ENCODE data around the gene RBM20. TPM values are rescaled to one million over a fixed set of nuclear protein-coding genes. Genes with fewer than 3 reads are reported as not detected.

The RBM20 gene
- total RNA-seq, 1 donor from 2014 or later = 0.32 TPM

DNA sequence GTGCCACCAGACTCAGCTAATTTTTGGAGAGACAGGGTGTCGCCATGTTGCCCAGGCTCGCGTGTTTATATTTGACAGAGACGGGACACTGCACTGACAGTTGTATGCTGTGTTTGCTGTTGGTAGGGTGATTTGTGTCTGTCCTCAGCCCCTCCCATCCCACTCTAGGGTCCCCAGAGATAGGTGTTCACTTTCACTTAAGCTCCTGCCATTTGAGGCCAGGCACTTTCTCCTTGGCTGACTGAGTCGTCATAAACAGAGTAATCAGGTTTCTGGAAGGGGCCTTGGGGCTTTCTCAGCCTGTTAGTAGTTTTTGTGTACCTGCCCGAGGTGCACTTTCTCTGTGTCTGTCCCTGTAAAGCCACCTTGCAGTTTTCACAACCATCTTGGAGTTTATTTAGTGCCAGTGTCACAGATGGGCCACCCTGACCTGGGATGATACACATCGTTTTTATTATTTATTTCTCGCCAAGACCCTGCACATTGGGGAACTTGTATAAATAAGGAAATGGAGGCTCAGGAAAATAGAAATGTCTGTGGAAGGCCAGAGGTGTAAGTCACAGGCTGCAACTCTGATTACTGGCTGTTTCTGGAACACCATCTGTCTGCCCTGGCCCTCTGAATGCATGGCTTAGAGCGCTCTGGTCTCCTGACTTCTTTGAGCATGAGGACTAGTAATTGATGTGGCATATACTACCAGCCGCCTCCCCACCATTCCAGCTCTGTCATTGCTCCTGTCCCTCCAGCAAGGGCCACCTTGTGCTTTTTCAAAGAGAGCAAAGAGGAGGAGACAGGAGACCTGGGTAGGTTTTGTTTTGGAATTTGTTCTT is 145.7 kb downstream of the RBM20 start:
- Histone ChIP-seq H3F3A (ENCODE audit: low read depth) (peaks cover 11% of the 10 kb centered on the region), H3K4me2 (no peak overlapping the region), H3K27ac (no peak overlapping the region), H3K79me2 (ENCODE audit: low read depth) (no peaks in the 10 kb centered on the region), H3K27me3 (no peaks in the 10 kb centered on the region), H3K9ac (no peak overlapping the region), H3K9me3 (ENCODE audit: low read depth) (no peaks in the 10 kb centered on the region), H3K36me3 (no peaks in the 10 kb centered on the region), H2AFZ (replicated peaks) (no peak overlapping the region), H3K4me3 (no peak overlapping the region), H3K4me1 (peaks cover 33% of the 10 kb centered on the region), H4K20me1 (ENCODE audit: low read depth) (no peaks in the 10 kb centered on the region)
- Mint-ChIP-seq H3K4me3 (no peak overlapping the region), H3K27me3 (ENCODE audit: insufficient read depth, low read depth) (peaks cover 9% of the 10 kb centered on the region), H3K9me3 (no peaks in the 10 kb centered on the region), H3K36me3 (no peaks in the 10 kb centered on the region), H3K27ac (no peak overlapping the region), H3K4me1 (peaks cover 31% of the 10 kb centered on the region)
- DNase-seq (ENCODE audit: low spot score) = no peak
- TF ChIP-seq EZH2 (IDR thresholded peaks at IDR 0.05) (no peak), EZH2phosphoT487 (IDR thresholded peaks at IDR 0.05) (no peak)
- TF ChIP-seq, protein P1, sequence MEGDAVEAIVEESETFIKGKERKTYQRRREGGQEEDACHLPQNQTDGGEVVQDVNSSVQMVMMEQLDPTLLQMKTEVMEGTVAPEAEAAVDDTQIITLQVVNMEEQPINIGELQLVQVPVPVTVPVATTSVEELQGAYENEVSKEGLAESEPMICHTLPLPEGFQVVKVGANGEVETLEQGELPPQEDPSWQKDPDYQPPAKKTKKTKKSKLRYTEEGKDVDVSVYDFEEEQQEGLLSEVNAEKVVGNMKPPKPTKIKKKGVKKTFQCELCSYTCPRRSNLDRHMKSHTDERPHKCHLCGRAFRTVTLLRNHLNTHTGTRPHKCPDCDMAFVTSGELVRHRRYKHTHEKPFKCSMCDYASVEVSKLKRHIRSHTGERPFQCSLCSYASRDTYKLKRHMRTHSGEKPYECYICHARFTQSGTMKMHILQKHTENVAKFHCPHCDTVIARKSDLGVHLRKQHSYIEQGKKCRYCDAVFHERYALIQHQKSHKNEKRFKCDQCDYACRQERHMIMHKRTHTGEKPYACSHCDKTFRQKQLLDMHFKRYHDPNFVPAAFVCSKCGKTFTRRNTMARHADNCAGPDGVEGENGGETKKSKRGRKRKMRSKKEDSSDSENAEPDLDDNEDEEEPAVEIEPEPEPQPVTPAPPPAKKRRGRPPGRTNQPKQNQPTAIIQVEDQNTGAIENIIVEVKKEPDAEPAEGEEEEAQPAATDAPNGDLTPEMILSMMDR (IDR thresholded peaks at IDR 0.05) = no peak

DNA sequence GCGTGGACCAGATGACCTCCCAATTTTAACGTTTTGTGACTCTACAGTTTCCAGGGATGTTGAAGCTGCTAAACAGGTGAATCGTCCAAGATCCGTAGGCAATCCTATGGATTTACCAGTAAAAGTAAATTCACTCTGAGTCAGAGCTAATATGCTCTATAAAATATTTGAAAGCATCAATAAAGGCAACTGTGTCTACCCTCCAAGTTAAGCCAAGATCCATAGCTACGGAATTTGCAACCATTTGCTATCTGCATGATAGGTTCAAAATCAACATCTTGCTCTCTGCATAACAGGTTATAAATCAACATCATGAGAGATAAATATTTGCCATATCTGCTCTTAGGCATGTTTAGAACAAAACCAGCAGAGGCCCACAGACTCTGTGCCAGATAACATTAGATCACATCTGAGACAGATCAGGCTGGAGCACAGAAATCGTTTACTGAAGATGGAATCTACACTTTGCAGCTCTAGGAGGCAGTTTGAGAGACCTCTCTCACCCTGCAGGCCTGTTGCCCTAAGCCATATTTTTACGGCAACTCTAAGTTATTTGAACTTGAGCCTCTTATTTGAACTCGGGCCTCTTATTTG is 146.9 kb downstream of the RBM20 start:
- Mint-ChIP-seq H3K27me3 (ENCODE audit: insufficient read depth, low read depth) (peaks cover 9% of the 10 kb centered on the region), H3K9me3 (no peaks in the 10 kb centered on the region), H3K4me1 (peaks cover 38% of the 10 kb centered on the region), H3K27ac (no peak overlapping the region), H3K4me3 (no peak overlapping the region), H3K36me3 (no peaks in the 10 kb centered on the region)
- Histone ChIP-seq H3K4me1 (peaks cover 40% of the 10 kb centered on the region), H3K4me2 (no peak overlapping the region), H3K79me2 (ENCODE audit: low read depth) (no peaks in the 10 kb centered on the region), H3K4me3 (no peak overlapping the region), H3K9ac (no peak overlapping the region), H3K27me3 (no peaks in the 10 kb centered on the region), H2AFZ (replicated peaks) (no peak overlapping the region), H4K20me1 (ENCODE audit: low read depth) (no peaks in the 10 kb centered on the region), H3K36me3 (no peaks in the 10 kb centered on the region), H3F3A (ENCODE audit: low read depth) (peaks cover 21% of the 10 kb centered on the region), H3K27ac (no peak overlapping the region), H3K9me3 (ENCODE audit: low read depth) (no peaks in the 10 kb centered on the region)
- no peak for DNase-seq (ENCODE audit: low spot score)
- no peak for TF ChIP-seq EZH2 (IDR thresholded peaks at IDR 0.05)
- TF ChIP-seq, protein P1 (IDR thresholded peaks at IDR 0.05) = no peak
- no peak for TF ChIP-seq EZH2phosphoT487 (IDR thresholded peaks at IDR 0.05)

DNA sequence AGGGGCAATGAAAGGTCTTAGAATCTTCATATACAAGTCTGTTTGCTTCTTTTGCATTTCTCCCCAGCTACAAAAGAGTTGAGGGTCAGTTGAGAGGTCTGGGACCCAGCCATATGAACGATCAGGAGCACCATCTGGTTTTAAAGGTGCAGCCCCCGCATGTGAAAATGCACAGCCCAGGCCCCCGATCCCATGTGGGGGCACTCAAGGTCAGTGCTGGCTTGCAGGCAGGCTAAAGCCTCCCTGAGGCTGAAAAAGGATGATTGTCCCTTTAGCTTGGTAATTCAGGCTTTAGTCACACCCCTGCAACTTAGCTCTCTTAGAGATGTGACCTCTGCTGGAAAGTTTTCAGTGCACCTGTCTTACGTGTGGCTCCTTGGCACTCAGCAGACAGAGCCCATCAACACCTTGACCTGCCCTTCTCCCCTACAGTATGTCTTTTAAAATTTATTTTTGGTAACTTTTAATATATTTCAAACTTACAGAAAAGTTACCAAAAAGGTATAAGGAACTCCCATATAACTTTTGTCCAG is 147.5 kb downstream of the RBM20 start:
- no peaks in the 10 kb centered on the region for H3K27me3 ChIP-seq
- peaks cover 6% of the 10 kb centered on the region for H3K27me3 Mint-ChIP-seq (ENCODE audit: insufficient read depth, low read depth)
- H3K36me3 ChIP-seq = no peaks in the 10 kb centered on the region
- H3K4me1 Mint-ChIP-seq = peaks cover 32% of the 10 kb centered on the region
- no peak overlapping the region for H2AFZ ChIP-seq (replicated peaks)
- no peak overlapping the region for H3K4me3 ChIP-seq
- no peak overlapping the region for H3K27ac ChIP-seq
- DNase-seq (ENCODE audit: low spot score) = no peak
- H3K9ac ChIP-seq = no peak overlapping the region
- H3F3A ChIP-seq (ENCODE audit: low read depth) = peaks cover 21% of the 10 kb centered on the region
- no peaks in the 10 kb centered on the region for H4K20me1 ChIP-seq (ENCODE audit: low read depth)
- no peaks in the 10 kb centered on the region for H3K36me3 Mint-ChIP-seq
- no peaks in the 10 kb centered on the region for H3K9me3 Mint-ChIP-seq
- H3K4me3 Mint-ChIP-seq = no peak overlapping the region
- H3K27ac Mint-ChIP-seq = no peak overlapping the region
- no peak overlapping the region for H3K4me2 ChIP-seq
- no peaks in the 10 kb centered on the region for H3K9me3 ChIP-seq (ENCODE audit: low read depth)
- H3K4me1 ChIP-seq = peaks cover 35% of the 10 kb centered on the region
- no peaks in the 10 kb centered on the region for H3K79me2 ChIP-seq (ENCODE audit: low read depth)
- TF ChIP-seq EZH2phosphoT487 (IDR thresholded peaks at IDR 0.05) = no peak
- TF ChIP-seq, protein P1 (IDR thresholded peaks at IDR 0.05) = no peak
- TF ChIP-seq EZH2 (IDR thresholded peaks at IDR 0.05) = no peak

All from neural progenitor cell (in vitro differentiated cells).